Measurements from ENCODE around the gene UBALD1.

Gene UBALD1

GRCh38 chr16:4608704-4608980 is 6.0 kb downstream of the UBALD1 start:
- Histone ChIP-seq H3K4me1 (ENCODE audit: control insufficient read depth, insufficient read depth, low read length, poor library complexity, severe bottlenecking) (peaks cover 13% of the 10 kb centered on the region), H3K4me3 (ENCODE audit: insufficient read depth, low read depth, low read length, poor library complexity, severe bottlenecking) (no peak overlapping the region), H3K36me3 (ENCODE audit: control insufficient read depth, insufficient read depth, low read length) (peaks cover 14% of the 10 kb centered on the region), H3K27me3 (replicated peaks; ENCODE audit: control insufficient read depth, insufficient read depth, low read length, poor library complexity, severe bottlenecking) (no peaks in the 10 kb centered on the region), H3K27ac (ENCODE audit: insufficient read depth, low read length, poor library complexity, severe bottlenecking) (no peak overlapping the region), H3K9me3 (ENCODE audit: control insufficient read depth, low read length) (no peaks in the 10 kb centered on the region)
- no peak for DNase-seq

GRCh38 chr16:4607841-4608703 is 6.6 kb downstream of the UBALD1 start:
- DNase-seq = no peak
- no peak overlapping the region for H3K4me3 ChIP-seq (ENCODE audit: insufficient read depth, low read depth, low read length, poor library complexity, severe bottlenecking)
- H3K27me3 ChIP-seq (replicated peaks; ENCODE audit: control insufficient read depth, insufficient read depth, low read length, poor library complexity, severe bottlenecking) = no peaks in the 10 kb centered on the region
- H3K36me3 ChIP-seq (ENCODE audit: control insufficient read depth, insufficient read depth, low read length) = peaks cover 14% of the 10 kb centered on the region
- H3K27ac ChIP-seq (ENCODE audit: insufficient read depth, low read length, poor library complexity, severe bottlenecking) = no peak overlapping the region
- H3K4me1 ChIP-seq (ENCODE audit: control insufficient read depth, insufficient read depth, low read length, poor library complexity, severe bottlenecking) = peaks cover 8% of the 10 kb centered on the region
- no peaks in the 10 kb centered on the region for H3K9me3 ChIP-seq (ENCODE audit: control insufficient read depth, low read length)

GRCh38 chr16:4606354-4606753 is 8.3 kb downstream of the UBALD1 start:
- DNase-seq = no peak
- H3K27ac ChIP-seq (ENCODE audit: insufficient read depth, low read length, poor library complexity, severe bottlenecking) = no peak overlapping the region
- no peaks in the 10 kb centered on the region for H3K27me3 ChIP-seq (replicated peaks; ENCODE audit: control insufficient read depth, insufficient read depth, low read length, poor library complexity, severe bottlenecking)
- no peaks in the 10 kb centered on the region for H3K9me3 ChIP-seq (ENCODE audit: control insufficient read depth, low read length)
- H3K4me1 ChIP-seq (ENCODE audit: control insufficient read depth, insufficient read depth, low read length, poor library complexity, severe bottlenecking) = no peaks in the 10 kb centered on the region
- peaks cover 14% of the 10 kb centered on the region for H3K36me3 ChIP-seq (ENCODE audit: control insufficient read depth, insufficient read depth, low read length)
- H3K4me3 ChIP-seq (ENCODE audit: insufficient read depth, low read depth, low read length, poor library complexity, severe bottlenecking) = no peak overlapping the region

GRCh38 chr16:4604401-4604800 is 10.3 kb downstream of the UBALD1 start:
- H3K4me3 ChIP-seq (ENCODE audit: insufficient read depth, low read depth, low read length, poor library complexity, severe bottlenecking) = no peak overlapping the region
- H3K4me1 ChIP-seq (ENCODE audit: control insufficient read depth, insufficient read depth, low read length, poor library complexity, severe bottlenecking) = no peaks in the 10 kb centered on the region
- no peak for DNase-seq
- no peaks in the 10 kb centered on the region for H3K9me3 ChIP-seq (ENCODE audit: control insufficient read depth, low read length)
- no peak overlapping the region for H3K27ac ChIP-seq (ENCODE audit: insufficient read depth, low read length, poor library complexity, severe bottlenecking)
- H3K27me3 ChIP-seq (replicated peaks; ENCODE audit: control insufficient read depth, insufficient read depth, low read length, poor library complexity, severe bottlenecking) = no peaks in the 10 kb centered on the region
- H3K36me3 ChIP-seq (ENCODE audit: control insufficient read depth, insufficient read depth, low read length) = peaks cover 7% of the 10 kb centered on the region

- no peaks in the 10 kb centered on the region for H3K4me1 ChIP-seq (ENCODE audit: control insufficient read depth, insufficient read depth, low read length, poor library complexity, severe bottlenecking)
- no peaks in the 10 kb centered on the region for H3K9me3 ChIP-seq (ENCODE audit: control insufficient read depth, low read length)
- no peak for DNase-seq
- H3K4me3 ChIP-seq (ENCODE audit: insufficient read depth, low read depth, low read length, poor library complexity, severe bottlenecking) = no peak overlapping the region
- peaks cover 6% of the 10 kb centered on the region for H3K36me3 ChIP-seq (ENCODE audit: control insufficient read depth, insufficient read depth, low read length)
- H3K27ac ChIP-seq (ENCODE audit: insufficient read depth, low read length, poor library complexity, severe bottlenecking) = no peak overlapping the region
- no peaks in the 10 kb centered on the region for H3K27me3 ChIP-seq (replicated peaks; ENCODE audit: control insufficient read depth, insufficient read depth, low read length, poor library complexity, severe bottlenecking)
Observed at GRCh38 chr16:4603624-4604170, 11.0 kb downstream of the UBALD1 start.

GRCh38 chr16:4602331-4602730 is 12.4 kb downstream of the UBALD1 start:
- no peaks in the 10 kb centered on the region for H3K27me3 ChIP-seq (replicated peaks; ENCODE audit: control insufficient read depth, insufficient read depth, low read length, poor library complexity, severe bottlenecking)
- H3K4me1 ChIP-seq (ENCODE audit: control insufficient read depth, insufficient read depth, low read length, poor library complexity, severe bottlenecking) = no peaks in the 10 kb centered on the region
- H3K4me3 ChIP-seq (ENCODE audit: insufficient read depth, low read depth, low read length, poor library complexity, severe bottlenecking) = no peak overlapping the region
- DNase-seq = no peak
- H3K27ac ChIP-seq (ENCODE audit: insufficient read depth, low read length, poor library complexity, severe bottlenecking) = no peak overlapping the region
- no peaks in the 10 kb centered on the region for H3K36me3 ChIP-seq (ENCODE audit: control insufficient read depth, insufficient read depth, low read length)
- no peaks in the 10 kb centered on the region for H3K9me3 ChIP-seq (ENCODE audit: control insufficient read depth, low read length)

- no peak for DNase-seq
- H3K36me3 ChIP-seq (ENCODE audit: control insufficient read depth, insufficient read depth, low read length) = no peaks in the 10 kb centered on the region
- H3K4me1 ChIP-seq (ENCODE audit: control insufficient read depth, insufficient read depth, low read length, poor library complexity, severe bottlenecking) = no peaks in the 10 kb centered on the region
- no peak overlapping the region for H3K4me3 ChIP-seq (ENCODE audit: insufficient read depth, low read depth, low read length, poor library complexity, severe bottlenecking)
- no peaks in the 10 kb centered on the region for H3K27me3 ChIP-seq (replicated peaks; ENCODE audit: control insufficient read depth, insufficient read depth, low read length, poor library complexity, severe bottlenecking)
- H3K9me3 ChIP-seq (ENCODE audit: control insufficient read depth, low read length) = no peaks in the 10 kb centered on the region
- no peak overlapping the region for H3K27ac ChIP-seq (ENCODE audit: insufficient read depth, low read length, poor library complexity, severe bottlenecking)
Observed at GRCh38 chr16:4601864-4602186, 12.9 kb downstream of the UBALD1 start.

GRCh38 chr16:4601036-4601863 is 13.4 kb downstream of the UBALD1 start:
- no peaks in the 10 kb centered on the region for H3K36me3 ChIP-seq (ENCODE audit: control insufficient read depth, insufficient read depth, low read length)
- H3K4me3 ChIP-seq (ENCODE audit: insufficient read depth, low read depth, low read length, poor library complexity, severe bottlenecking) = no peak overlapping the region

GRCh38 chr16:4599545-4599944 is 15.1 kb downstream of the UBALD1 start:
- no peak overlapping the region for H3K4me3 ChIP-seq (ENCODE audit: insufficient read depth, low read depth, low read length, poor library complexity, severe bottlenecking)

More at GRCh38 chr16:4601036-4601863, 13.4 kb downstream of the UBALD1 start:
- no peak for DNase-seq
- H3K9me3 ChIP-seq (ENCODE audit: control insufficient read depth, low read length) = no peaks in the 10 kb centered on the region
- no peaks in the 10 kb centered on the region for H3K27me3 ChIP-seq (replicated peaks; ENCODE audit: control insufficient read depth, insufficient read depth, low read length, poor library complexity, severe bottlenecking)
- no peak overlapping the region for H3K27ac ChIP-seq (ENCODE audit: insufficient read depth, low read length, poor library complexity, severe bottlenecking)
- H3K4me1 ChIP-seq (ENCODE audit: control insufficient read depth, insufficient read depth, low read length, poor library complexity, severe bottlenecking) = no peaks in the 10 kb centered on the region

GRCh38 chr16:4599037-4599436 is 15.7 kb downstream of the UBALD1 start:
- DNase-seq = no peak
- H3K4me3 ChIP-seq (ENCODE audit: insufficient read depth, low read depth, low read length, poor library complexity, severe bottlenecking) = no peak overlapping the region
- no peaks in the 10 kb centered on the region for H3K36me3 ChIP-seq (ENCODE audit: control insufficient read depth, insufficient read depth, low read length)
- H3K4me1 ChIP-seq (ENCODE audit: control insufficient read depth, insufficient read depth, low read length, poor library complexity, severe bottlenecking) = no peaks in the 10 kb centered on the region
- H3K9me3 ChIP-seq (ENCODE audit: control insufficient read depth, low read length) = no peaks in the 10 kb centered on the region
- no peaks in the 10 kb centered on the region for H3K27me3 ChIP-seq (replicated peaks; ENCODE audit: control insufficient read depth, insufficient read depth, low read length, poor library complexity, severe bottlenecking)
- H3K27ac ChIP-seq (ENCODE audit: insufficient read depth, low read length, poor library complexity, severe bottlenecking) = no peak overlapping the region

More at GRCh38 chr16:4599545-4599944, 15.1 kb downstream of the UBALD1 start:
- Histone ChIP-seq H3K27me3 (replicated peaks; ENCODE audit: control insufficient read depth, insufficient read depth, low read length, poor library complexity, severe bottlenecking) (no peaks in the 10 kb centered on the region), H3K9me3 (ENCODE audit: control insufficient read depth, low read length) (no peaks in the 10 kb centered on the region), H3K27ac (ENCODE audit: insufficient read depth, low read length, poor library complexity, severe bottlenecking) (no peak overlapping the region), H3K4me1 (ENCODE audit: control insufficient read depth, insufficient read depth, low read length, poor library complexity, severe bottlenecking) (no peaks in the 10 kb centered on the region), H3K36me3 (ENCODE audit: control insufficient read depth, insufficient read depth, low read length) (no peaks in the 10 kb centered on the region)
- DNase-seq = no peak

Data from effector memory CD4-positive, alpha-beta T cell (primary cell).